ENCODE data around the gene CEP135. TPM values are rescaled to one million over a fixed set of nuclear protein-coding genes. Genes with fewer than 3 reads are reported as not detected.

The CEP135 gene
- total RNA-seq, 1 donor from 2014 or later: 8.2 TPM

- Histone ChIP-seq H3K36me3 (ENCODE audit: insufficient read depth, low read length) (no peaks in the 10 kb centered on the region), H4K20me1 (ENCODE audit: insufficient read depth, low read length) (no peaks in the 10 kb centered on the region), H3K27ac (ENCODE audit: low read depth, low read length) (no peak overlapping the region), H3K27me3 (ENCODE audit: insufficient read depth, low read length) (no peaks in the 10 kb centered on the region), H2AFZ (ENCODE audit: low read depth, low read length) (no peak overlapping the region), H3K9ac (ENCODE audit: low read length) (no peak overlapping the region), H3K9me3 (ENCODE audit: insufficient read depth, low read depth, low read length) (no peaks in the 10 kb centered on the region), H3K4me1 (ENCODE audit: insufficient read depth, low read length) (peaks cover 11% of the 10 kb centered on the region), H3K4me2 (ENCODE audit: low read length) (no peak overlapping the region), H3K79me2 (ENCODE audit: insufficient read depth, low read length) (peaks cover 4% of the 10 kb centered on the region), H3K4me3 (ENCODE audit: insufficient read depth, low read depth, low read length) (no peak overlapping the region)
- Mint-ChIP-seq H3K27me3 (ENCODE audit: low read depth, unreplicated experiment) (no peaks in the 10 kb centered on the region), H3K27ac (ENCODE audit: unreplicated experiment) (no peak overlapping the region), H3K4me3 (ENCODE audit: unreplicated experiment) (no peak overlapping the region), H3K36me3 (ENCODE audit: low read depth, unreplicated experiment) (no peaks in the 10 kb centered on the region), H3K4me1 (ENCODE audit: low read depth, unreplicated experiment) (peaks cover 10% of the 10 kb centered on the region), H3K9me3 (ENCODE audit: unreplicated experiment) (no peaks in the 10 kb centered on the region)
- DNase-seq (ENCODE audit: low read depth) (no peak), FAIRE-seq (no peak)
- TF ChIP-seq EZH2 (IDR thresholded peaks at IDR 0.05; ENCODE audit: insufficient read depth, low read length) (no peak), CTCF (IDR thresholded peaks at IDR 0.05; ENCODE audit: insufficient read depth, low read depth, low read length) (no peak)
These were observed 103.7 kb downstream of the CEP135 start for GRCh38 chr4:56052481-56052880.

GRCh38 chr4:56052966-56053365 is 104.2 kb downstream of the CEP135 start:
- no peaks in the 10 kb centered on the region for H3K9me3 Mint-ChIP-seq (ENCODE audit: unreplicated experiment)
- peaks cover 10% of the 10 kb centered on the region for H3K4me1 Mint-ChIP-seq (ENCODE audit: low read depth, unreplicated experiment)
- TF ChIP-seq CTCF (IDR thresholded peaks at IDR 0.05; ENCODE audit: insufficient read depth, low read depth, low read length): no peak
- no peak for TF ChIP-seq EZH2 (IDR thresholded peaks at IDR 0.05; ENCODE audit: insufficient read depth, low read length)
- H3K27me3 Mint-ChIP-seq (ENCODE audit: low read depth, unreplicated experiment): no peaks in the 10 kb centered on the region
- no peak overlapping the region for H3K4me3 ChIP-seq (ENCODE audit: insufficient read depth, low read depth, low read length)
- no peak overlapping the region for H2AFZ ChIP-seq (ENCODE audit: low read depth, low read length)
- no peaks in the 10 kb centered on the region for H3K36me3 Mint-ChIP-seq (ENCODE audit: low read depth, unreplicated experiment)
- H3K27ac Mint-ChIP-seq (ENCODE audit: unreplicated experiment): no peak overlapping the region
- no peaks in the 10 kb centered on the region for H4K20me1 ChIP-seq (ENCODE audit: insufficient read depth, low read length)
- peaks cover 4% of the 10 kb centered on the region for H3K79me2 ChIP-seq (ENCODE audit: insufficient read depth, low read length)
- no peak overlapping the region for H3K27ac ChIP-seq (ENCODE audit: low read depth, low read length)
- DNase-seq (ENCODE audit: low read depth) (no peak), FAIRE-seq (no peak)
- H3K9ac ChIP-seq (ENCODE audit: low read length): no peak overlapping the region
- no peak overlapping the region for H3K4me2 ChIP-seq (ENCODE audit: low read length)
- H3K4me3 Mint-ChIP-seq (ENCODE audit: unreplicated experiment): no peak overlapping the region
- no peaks in the 10 kb centered on the region for H3K36me3 ChIP-seq (ENCODE audit: insufficient read depth, low read length)
- H3K4me1 ChIP-seq (ENCODE audit: insufficient read depth, low read length): peaks cover 11% of the 10 kb centered on the region
- H3K27me3 ChIP-seq (ENCODE audit: insufficient read depth, low read length): no peaks in the 10 kb centered on the region
- H3K9me3 ChIP-seq (ENCODE audit: insufficient read depth, low read depth, low read length): no peaks in the 10 kb centered on the region

- TF ChIP-seq CTCF (IDR thresholded peaks at IDR 0.05; ENCODE audit: insufficient read depth, low read depth, low read length) (no peak), EZH2 (IDR thresholded peaks at IDR 0.05; ENCODE audit: insufficient read depth, low read length) (no peak)
- DNase-seq (ENCODE audit: low read depth): peak; percentile 42
- Histone ChIP-seq H3K27me3 (ENCODE audit: insufficient read depth, low read length) (no peaks in the 10 kb centered on the region), H3K4me2 (ENCODE audit: low read length) (no peak overlapping the region), H3K9ac (ENCODE audit: low read length) (no peak overlapping the region), H3K4me3 (ENCODE audit: insufficient read depth, low read depth, low read length) (no peak overlapping the region), H3K27ac (ENCODE audit: low read depth, low read length) (no peak overlapping the region), H3K36me3 (ENCODE audit: insufficient read depth, low read length) (no peaks in the 10 kb centered on the region), H3K9me3 (ENCODE audit: insufficient read depth, low read depth, low read length) (no peaks in the 10 kb centered on the region), H4K20me1 (ENCODE audit: insufficient read depth, low read length) (no peaks in the 10 kb centered on the region), H3K79me2 (ENCODE audit: insufficient read depth, low read length) (peaks cover 4% of the 10 kb centered on the region), H2AFZ (ENCODE audit: low read depth, low read length) (no peak overlapping the region), H3K4me1 (ENCODE audit: insufficient read depth, low read length) (no peaks in the 10 kb centered on the region)
- Mint-ChIP-seq H3K9me3 (ENCODE audit: unreplicated experiment) (no peaks in the 10 kb centered on the region), H3K36me3 (ENCODE audit: low read depth, unreplicated experiment) (peaks cover 2% of the 10 kb centered on the region), H3K27me3 (ENCODE audit: low read depth, unreplicated experiment) (no peaks in the 10 kb centered on the region), H3K4me3 (ENCODE audit: unreplicated experiment) (no peak overlapping the region), H3K27ac (ENCODE audit: unreplicated experiment) (peak overlapping the region; percentile 35), H3K4me1 (ENCODE audit: low read depth, unreplicated experiment) (peaks cover 8% of the 10 kb centered on the region)
- FAIRE-seq: no peak
These were observed 106.6 kb downstream of the CEP135 start for GRCh38 chr4:56055027-56055977.

All from astrocyte (in vitro differentiated cells and primary cell).